HG03558 (cell line): ENCODE data around the gene SLC9A5.

Source experiments
- ATAC-seq: cut with Tn5 transposase; IDR thresholded peaks from one replicate; pipeline ENCODE4 v1.9.1; 2021; ENCODE audit warnings: moderate number of reproducible peaks; ENCODE audit not compliant: unreplicated experiment; ENCODE audit errors: extremely low read depth

SLC9A5 gene

GRCh38 chr16:67278773-67279295 lies 30.1 kb downstream of the SLC9A5 start:
- ATAC-seq = no peak

GRCh38 chr16:67279296-67280089 lies 30.7 kb downstream of the SLC9A5 start, which contains the start of gene PLEKHG4:
TSS of gene PLEKHG4 (plus strand) at chr16:67279532. CDS start at chr16:67280045, 513 bp downstream.
- ATAC-seq = peak; percentile 43

GRCh38 chr16:67280090-67281015 lies 31.6 kb downstream of the SLC9A5 start:
- no peak for ATAC-seq

- ATAC-seq = no peak
Measured at GRCh38 chr16:67281536-67282446, 33.0 kb downstream of the SLC9A5 start.

GRCh38 chr16:67282447-67282805 lies 33.6 kb downstream of the SLC9A5 start:
- ATAC-seq = no peak

- no peak for ATAC-seq
Measured at GRCh38 chr16:67283039-67283825, 34.5 kb downstream of the SLC9A5 start.

- ATAC-seq = no peak
Measured at GRCh38 chr16:67283826-67284555, 35.2 kb downstream of the SLC9A5 start.

- no peak for ATAC-seq
Measured at GRCh38 chr16:67284699-67285646, 36.2 kb downstream of the SLC9A5 start.

GRCh38 chr16:67286441-67287235 lies 37.9 kb downstream of the SLC9A5 start:
- no peak for ATAC-seq

- ATAC-seq = no peak
Measured at GRCh38 chr16:67287960-67288359, 39.2 kb downstream of the SLC9A5 start.

GRCh38 chr16:67291461-67291860 lies 42.7 kb downstream of the SLC9A5 start:
- ATAC-seq = no peak

GRCh38 chr16:67294171-67294757 lies 45.5 kb downstream of the SLC9A5 start:
- ATAC-seq = no peak

GRCh38 chr16:67294938-67295361 lies 46.2 kb downstream of the SLC9A5 start:
- no peak for ATAC-seq

- ATAC-seq = no peak
Measured at GRCh38 chr16:67296420-67296819, 47.6 kb downstream of the SLC9A5 start.

- ATAC-seq = no peak
Measured at GRCh38 chr16:67298277-67298676, 49.5 kb downstream of the SLC9A5 start.

GRCh38 chr16:67299269-67299668 lies 50.5 kb downstream of the SLC9A5 start:
- ATAC-seq = no peak
